Mammary epithelial cell (primary cell): ENCODE measurements around the gene RASSF8.

Source experiments
- CTCF ChIP-seq, 2 donors: IDR thresholded peaks in 1 of 2; conservative IDR thresholded peaks in 1 of 2; 2 replicates each; pipeline ENCODE4 v1.5.1; 2011 to 2012; ENCODE audit warnings: inconsistent platforms in 2 of 2, low read length in 2 of 2, mild to moderate bottlenecking in 2 of 2, control low read depth in 1 of 2, low read depth in 1 of 2; ENCODE audit not compliant: insufficient read depth in 1 of 2; ENCODE audit errors: extremely low read depth in 1 of 2
- EZH2 ChIP-seq: IDR thresholded peaks from 2 replicates; pipeline ENCODE4 v1.6.1; 2012; ENCODE audit warnings: low read length, inconsistent platforms, borderline replicate concordance

- TF ChIP-seq CTCF (conservative IDR thresholded peaks at IDR 0.05 in 1 of 2, IDR thresholded peaks at IDR 0.05 in 1 of 2; ENCODE audit: extremely low read depth in 1 of 2, insufficient read depth in 1 of 2, low read depth in 1 of 2, low read length in 2 of 2) (no peak), EZH2 (no peak)
Observed at GRCh38 chr12:25976289-25976688, 17.8 kb downstream of the RASSF8 start.
